ENCODE data around the gene VGLL4.

Gene VGLL4

GRCh38 chr3:11638495-11639358, 5.0 kb downstream of the VGLL4 start:
- H3K36me3 ChIP-seq = no peaks in the 10 kb centered on the region
- DNase-seq = peak; percentile 91
- no peaks in the 10 kb centered on the region for H3K27me3 ChIP-seq
- H3K4me1 ChIP-seq = peaks cover 2% of the 10 kb centered on the region
- TF ChIP-seq, protein P1, sequence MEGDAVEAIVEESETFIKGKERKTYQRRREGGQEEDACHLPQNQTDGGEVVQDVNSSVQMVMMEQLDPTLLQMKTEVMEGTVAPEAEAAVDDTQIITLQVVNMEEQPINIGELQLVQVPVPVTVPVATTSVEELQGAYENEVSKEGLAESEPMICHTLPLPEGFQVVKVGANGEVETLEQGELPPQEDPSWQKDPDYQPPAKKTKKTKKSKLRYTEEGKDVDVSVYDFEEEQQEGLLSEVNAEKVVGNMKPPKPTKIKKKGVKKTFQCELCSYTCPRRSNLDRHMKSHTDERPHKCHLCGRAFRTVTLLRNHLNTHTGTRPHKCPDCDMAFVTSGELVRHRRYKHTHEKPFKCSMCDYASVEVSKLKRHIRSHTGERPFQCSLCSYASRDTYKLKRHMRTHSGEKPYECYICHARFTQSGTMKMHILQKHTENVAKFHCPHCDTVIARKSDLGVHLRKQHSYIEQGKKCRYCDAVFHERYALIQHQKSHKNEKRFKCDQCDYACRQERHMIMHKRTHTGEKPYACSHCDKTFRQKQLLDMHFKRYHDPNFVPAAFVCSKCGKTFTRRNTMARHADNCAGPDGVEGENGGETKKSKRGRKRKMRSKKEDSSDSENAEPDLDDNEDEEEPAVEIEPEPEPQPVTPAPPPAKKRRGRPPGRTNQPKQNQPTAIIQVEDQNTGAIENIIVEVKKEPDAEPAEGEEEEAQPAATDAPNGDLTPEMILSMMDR (IDR thresholded peaks at IDR 0.05; ENCODE audit: low read depth, low read length) = no peak
- H3K9me3 ChIP-seq = no peaks in the 10 kb centered on the region
- peak overlapping the region; percentile 57 for H3K4me3 ChIP-seq (ENCODE audit: low read depth, low read length)

DNA sequence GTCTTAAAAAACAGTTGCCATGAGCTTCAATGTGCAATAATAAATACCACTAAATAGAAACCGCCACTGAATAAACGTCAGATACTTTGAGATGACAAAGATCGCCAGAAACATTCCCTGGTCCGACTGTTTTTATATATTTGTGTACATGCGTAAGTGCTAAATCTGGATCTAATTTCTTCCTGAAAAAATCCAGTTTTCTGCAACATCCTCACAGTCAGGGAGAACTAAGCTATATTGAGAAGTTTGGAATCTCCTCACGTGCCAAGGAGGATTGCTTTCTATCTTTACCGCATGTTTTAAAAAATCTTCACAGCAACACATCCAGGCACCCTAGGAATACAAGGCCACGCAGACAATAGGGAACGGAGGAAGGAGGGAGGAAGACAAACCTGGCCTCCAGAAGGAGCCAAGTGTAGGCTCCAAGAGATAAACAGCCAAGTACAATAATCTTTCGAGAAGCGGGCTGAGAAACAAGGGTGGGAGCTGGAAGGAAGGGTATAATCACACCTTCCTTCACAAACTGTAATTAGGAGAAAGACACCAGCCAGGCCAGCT, 5.7 kb downstream of the VGLL4 start:
- Histone ChIP-seq H3K4me1 (peaks cover 2% of the 10 kb centered on the region), H3K9me3 (no peaks in the 10 kb centered on the region), H3K36me3 (no peaks in the 10 kb centered on the region), H3K27me3 (no peaks in the 10 kb centered on the region), H3K4me3 (ENCODE audit: low read depth, low read length) (peak overlapping the region; percentile 57)
- TF ChIP-seq, protein P1 (IDR thresholded peaks at IDR 0.05; ENCODE audit: low read depth, low read length) = no peak
- no peak for DNase-seq

DNA sequence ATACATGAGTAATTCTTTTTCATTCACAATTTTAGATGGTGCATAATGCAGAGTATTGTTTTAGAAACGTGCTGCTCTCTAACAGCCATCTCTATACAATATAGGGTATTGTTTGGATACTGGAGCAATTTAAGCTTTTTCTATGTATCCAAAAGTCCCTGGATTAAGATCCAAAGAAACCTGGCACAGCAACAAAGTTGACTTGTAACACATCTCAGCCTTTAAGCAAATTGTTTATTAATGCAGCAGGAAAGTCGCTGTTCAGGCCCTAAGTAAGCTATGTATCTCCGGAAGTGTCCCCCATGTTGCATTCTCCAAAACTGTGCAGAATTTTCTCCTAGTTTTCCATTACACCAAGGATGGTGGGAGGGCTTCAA, 7.3 kb downstream of the VGLL4 start:
- Histone ChIP-seq H3K27me3 (no peaks in the 10 kb centered on the region), H3K4me3 (ENCODE audit: low read depth, low read length) (no peak overlapping the region), H3K36me3 (no peaks in the 10 kb centered on the region), H3K4me1 (peaks cover 2% of the 10 kb centered on the region), H3K9me3 (no peaks in the 10 kb centered on the region)
- TF ChIP-seq, protein P1 (IDR thresholded peaks at IDR 0.05; ENCODE audit: low read depth, low read length) = no peak
- DNase-seq = no peak

- Histone ChIP-seq H3K36me3 (no peaks in the 10 kb centered on the region), H3K9me3 (no peaks in the 10 kb centered on the region), H3K4me3 (ENCODE audit: low read depth, low read length) (no peak overlapping the region), H3K4me1 (peaks cover 2% of the 10 kb centered on the region), H3K27me3 (no peaks in the 10 kb centered on the region)
- no peak for DNase-seq
- TF ChIP-seq, protein P1 (IDR thresholded peaks at IDR 0.05; ENCODE audit: low read depth, low read length) = no peak
Measured at GRCh38 chr3:11635680-11636393, 7.9 kb downstream of the VGLL4 start.

DNA sequence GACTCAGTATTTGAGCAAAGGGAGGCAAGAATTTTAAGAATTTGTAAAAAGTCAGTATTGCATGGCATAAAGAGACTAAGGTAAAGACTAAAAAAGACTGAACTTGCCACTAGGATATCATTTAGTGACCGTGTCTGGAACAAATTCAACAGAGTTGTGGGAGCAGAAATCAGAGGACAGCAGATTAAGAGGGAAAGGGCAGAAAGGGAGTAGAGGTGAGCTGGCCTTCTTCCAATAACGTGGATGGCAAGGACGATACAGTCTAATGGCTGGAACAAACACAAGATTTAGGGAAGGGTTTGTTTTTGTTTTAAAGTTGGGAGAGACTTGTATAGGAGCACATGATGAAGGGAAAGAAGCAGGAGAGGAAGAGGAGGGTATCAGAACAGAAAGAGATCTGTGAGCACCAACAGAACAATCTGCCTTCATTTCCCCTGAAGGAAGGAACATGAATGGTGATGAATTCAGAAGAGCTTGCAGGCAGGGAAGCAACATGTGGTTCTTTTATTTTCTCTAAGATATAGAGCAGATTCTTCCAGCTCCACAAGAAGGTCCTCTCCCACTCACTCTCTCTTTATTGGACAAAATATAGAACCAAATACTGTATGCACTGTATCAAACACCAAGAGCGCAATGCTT, 8.6 kb downstream of the VGLL4 start:
- TF ChIP-seq, protein P1 (IDR thresholded peaks at IDR 0.05; ENCODE audit: low read depth, low read length) = no peak
- no peaks in the 10 kb centered on the region for H3K9me3 ChIP-seq
- peaks cover 2% of the 10 kb centered on the region for H3K4me1 ChIP-seq
- H3K4me3 ChIP-seq (ENCODE audit: low read depth, low read length) = no peak overlapping the region
- H3K36me3 ChIP-seq = no peaks in the 10 kb centered on the region
- DNase-seq = no peak
- H3K27me3 ChIP-seq = no peaks in the 10 kb centered on the region

All from BE2C (cell line).